ENCODE measurements around the gene PLEKHG4B. TPM values are rescaled to one million over a fixed set of nuclear protein-coding genes. Genes with fewer than 3 reads are reported as not detected.

Gene PLEKHG4B
- total RNA-seq, 2 donors from 2014 or later = 8.9 to 14.4 TPM

DNA sequence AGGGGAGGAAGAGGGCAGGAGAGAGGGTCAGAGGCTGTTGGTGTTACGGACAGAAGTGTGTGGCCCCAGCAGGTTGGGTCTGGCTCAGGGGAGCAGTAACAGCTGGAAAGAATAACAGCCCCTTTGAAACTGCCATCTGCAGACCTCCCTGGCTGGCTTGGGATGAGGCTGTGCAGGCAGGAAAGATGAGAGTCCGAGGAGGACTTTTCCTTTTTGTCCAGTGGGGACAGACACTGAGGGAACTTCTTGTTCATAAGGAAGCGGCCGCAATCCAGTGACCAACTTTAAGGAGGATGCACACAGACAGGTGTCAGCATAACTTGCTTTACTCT is 14.8 kb upstream of the PLEKHG4B start:
- no peak overlapping the region for H3K27ac ChIP-seq
- no peaks in the 10 kb centered on the region for H3K36me3 ChIP-seq
- no peak for TF ChIP-seq POLR2AphosphoS5 (IDR thresholded peaks at IDR 0.05)
- TF ChIP-seq, protein P1, sequence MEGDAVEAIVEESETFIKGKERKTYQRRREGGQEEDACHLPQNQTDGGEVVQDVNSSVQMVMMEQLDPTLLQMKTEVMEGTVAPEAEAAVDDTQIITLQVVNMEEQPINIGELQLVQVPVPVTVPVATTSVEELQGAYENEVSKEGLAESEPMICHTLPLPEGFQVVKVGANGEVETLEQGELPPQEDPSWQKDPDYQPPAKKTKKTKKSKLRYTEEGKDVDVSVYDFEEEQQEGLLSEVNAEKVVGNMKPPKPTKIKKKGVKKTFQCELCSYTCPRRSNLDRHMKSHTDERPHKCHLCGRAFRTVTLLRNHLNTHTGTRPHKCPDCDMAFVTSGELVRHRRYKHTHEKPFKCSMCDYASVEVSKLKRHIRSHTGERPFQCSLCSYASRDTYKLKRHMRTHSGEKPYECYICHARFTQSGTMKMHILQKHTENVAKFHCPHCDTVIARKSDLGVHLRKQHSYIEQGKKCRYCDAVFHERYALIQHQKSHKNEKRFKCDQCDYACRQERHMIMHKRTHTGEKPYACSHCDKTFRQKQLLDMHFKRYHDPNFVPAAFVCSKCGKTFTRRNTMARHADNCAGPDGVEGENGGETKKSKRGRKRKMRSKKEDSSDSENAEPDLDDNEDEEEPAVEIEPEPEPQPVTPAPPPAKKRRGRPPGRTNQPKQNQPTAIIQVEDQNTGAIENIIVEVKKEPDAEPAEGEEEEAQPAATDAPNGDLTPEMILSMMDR (IDR thresholded peaks at IDR 0.05) = no peak
- TF ChIP-seq POLR2A (IDR thresholded peaks at IDR 0.05) = no peak
- H3K27me3 ChIP-seq (replicated peaks; ENCODE audit: insufficient read depth) = no peaks in the 10 kb centered on the region
- 85% methylated on average over 4 of the region's 4 CpGs for WGBS
- no peak overlapping the region for H3K4me3 ChIP-seq
- intact Hi-C loops (cut with DNase I) = no loop called here
- no peaks in the 10 kb centered on the region for H3K9me3 ChIP-seq
- DNase-seq (ENCODE audit: low spot score) = no peak
- H3K4me1 ChIP-seq (replicated peaks) = no peaks in the 10 kb centered on the region

DNA sequence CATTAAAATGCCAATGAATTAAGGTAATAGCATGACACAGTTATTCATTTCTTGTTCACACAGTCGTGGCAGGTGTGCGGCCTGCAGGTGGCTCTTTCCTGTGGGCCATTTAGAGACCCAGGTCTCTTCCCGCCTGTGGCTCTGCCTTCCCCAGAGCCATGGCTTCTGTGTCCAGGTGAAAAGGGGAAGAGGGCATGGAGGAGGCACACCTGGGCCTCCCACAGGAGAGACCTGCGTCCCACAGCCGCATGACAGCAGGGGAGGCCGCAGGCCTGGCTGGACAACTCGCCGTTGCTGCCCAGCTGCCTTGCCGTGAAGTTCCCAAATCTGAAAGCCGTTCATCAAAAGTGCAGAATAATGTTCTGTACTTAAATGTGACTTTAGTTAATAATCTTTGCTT is 14.4 kb upstream of the PLEKHG4B start:
- no peak overlapping the region for H3K4me3 ChIP-seq
- H3K9me3 ChIP-seq = no peaks in the 10 kb centered on the region
- WGBS = 85% methylated on average over 10 of the region's 10 CpGs
- TF ChIP-seq POLR2AphosphoS5 (IDR thresholded peaks at IDR 0.05) = no peak
- TF ChIP-seq, protein P1 (IDR thresholded peaks at IDR 0.05) = no peak
- no peak for TF ChIP-seq POLR2A (IDR thresholded peaks at IDR 0.05)
- H3K27me3 ChIP-seq (replicated peaks; ENCODE audit: insufficient read depth) = no peaks in the 10 kb centered on the region
- no peak for DNase-seq (ENCODE audit: low spot score)
- H3K36me3 ChIP-seq = no peaks in the 10 kb centered on the region
- H3K27ac ChIP-seq = no peak overlapping the region
- intact Hi-C loops (cut with DNase I) = no loop called here
- no peaks in the 10 kb centered on the region for H3K4me1 ChIP-seq (replicated peaks)

DNA sequence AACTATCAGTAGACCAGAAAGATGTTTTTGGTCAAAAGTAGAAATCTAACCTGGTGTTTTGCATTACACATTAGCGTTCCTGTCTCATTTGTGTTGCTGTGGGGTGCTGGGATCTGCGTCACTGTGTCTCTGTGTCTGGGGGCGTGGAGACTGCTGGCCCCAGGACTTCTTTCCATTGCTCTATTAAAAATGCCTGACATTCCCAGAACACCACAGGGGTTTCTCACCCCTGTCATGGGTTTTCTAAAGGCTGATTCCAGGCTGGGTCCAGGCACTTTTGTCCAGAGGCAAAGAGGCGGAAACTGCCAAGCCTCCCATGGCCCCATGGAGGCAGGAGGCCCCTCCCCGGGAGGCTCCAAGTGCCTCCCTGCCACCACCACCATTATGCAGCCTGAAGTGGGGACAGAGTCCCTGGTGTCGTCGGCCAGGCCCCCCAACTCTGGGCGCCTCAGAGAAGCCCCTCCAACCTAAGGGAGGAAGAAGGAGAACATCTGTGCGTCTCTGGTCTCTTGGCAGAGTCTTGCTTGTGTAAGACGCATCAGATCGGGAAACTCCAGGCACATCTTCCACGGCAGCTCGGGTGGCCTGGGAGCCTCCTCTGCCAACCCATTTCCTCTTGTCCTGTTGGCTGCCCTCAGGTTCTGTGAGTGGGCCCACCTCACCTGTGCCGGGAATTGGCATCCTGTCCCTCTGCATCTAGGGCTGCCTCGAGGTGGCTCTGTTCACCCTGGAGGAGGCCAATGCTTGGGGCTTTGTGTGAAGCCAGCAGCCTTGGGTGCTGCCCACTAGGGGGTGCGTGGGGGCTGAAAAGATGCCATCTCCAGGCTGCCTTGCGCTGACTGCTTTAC is 13.8 kb upstream of the PLEKHG4B start:
- intact Hi-C loops (cut with DNase I) = no loop called here
- TF ChIP-seq POLR2AphosphoS5 (IDR thresholded peaks at IDR 0.05) (no peak), POLR2A (IDR thresholded peaks at IDR 0.05) (no peak)
- TF ChIP-seq, protein P1 (IDR thresholded peaks at IDR 0.05) = peak in 3 of 4 experiments; percentile 25 to 54 (median 35)
- H3K27me3 ChIP-seq (replicated peaks; ENCODE audit: insufficient read depth) = no peaks in the 10 kb centered on the region

DNA sequence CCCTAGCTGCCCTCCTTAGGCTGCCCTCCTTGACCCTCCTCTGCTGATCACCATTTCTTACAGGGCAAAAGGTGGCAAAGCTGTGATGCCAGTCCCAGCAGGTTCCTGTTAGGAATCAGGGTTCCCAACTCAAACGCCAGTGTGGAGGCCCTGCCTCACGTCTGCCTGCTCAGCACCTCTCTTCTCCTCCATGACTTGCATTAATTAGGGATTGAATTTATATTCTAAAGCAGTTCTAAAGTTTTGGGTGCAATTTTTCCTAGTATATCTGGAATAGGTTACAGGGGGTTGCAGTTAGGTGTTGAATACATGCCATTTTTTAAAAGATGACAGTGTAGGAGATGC is 13.2 kb upstream of the PLEKHG4B start:
- TF ChIP-seq POLR2AphosphoS5 (IDR thresholded peaks at IDR 0.05) (no peak), POLR2A (IDR thresholded peaks at IDR 0.05) (no peak)
- TF ChIP-seq, protein P1 (IDR thresholded peaks at IDR 0.05) = no peak
- H3K27me3 ChIP-seq (replicated peaks; ENCODE audit: insufficient read depth) = no peaks in the 10 kb centered on the region
- H3K27ac ChIP-seq = no peak overlapping the region
- no peaks in the 10 kb centered on the region for H3K36me3 ChIP-seq
- no peak overlapping the region for H3K4me3 ChIP-seq
- WGBS = 89% methylated on average over 2 of the region's 2 CpGs
- no peaks in the 10 kb centered on the region for H3K4me1 ChIP-seq (replicated peaks)
- no peaks in the 10 kb centered on the region for H3K9me3 ChIP-seq
- intact Hi-C loops (cut with DNase I) = no loop called here
- DNase-seq (ENCODE audit: low spot score) = no peak

More for the DNA sequence above, 13.8 kb upstream of the PLEKHG4B start:
- Histone ChIP-seq H3K36me3 (no peaks in the 10 kb centered on the region), H3K9me3 (no peaks in the 10 kb centered on the region), H3K4me3 (no peak overlapping the region), H3K27ac (no peak overlapping the region), H3K4me1 (replicated peaks) (no peaks in the 10 kb centered on the region)
- DNase-seq (ENCODE audit: low spot score) = peak; percentile 24
- 71% methylated on average over 17 of the region's 17 CpGs for WGBS

DNA sequence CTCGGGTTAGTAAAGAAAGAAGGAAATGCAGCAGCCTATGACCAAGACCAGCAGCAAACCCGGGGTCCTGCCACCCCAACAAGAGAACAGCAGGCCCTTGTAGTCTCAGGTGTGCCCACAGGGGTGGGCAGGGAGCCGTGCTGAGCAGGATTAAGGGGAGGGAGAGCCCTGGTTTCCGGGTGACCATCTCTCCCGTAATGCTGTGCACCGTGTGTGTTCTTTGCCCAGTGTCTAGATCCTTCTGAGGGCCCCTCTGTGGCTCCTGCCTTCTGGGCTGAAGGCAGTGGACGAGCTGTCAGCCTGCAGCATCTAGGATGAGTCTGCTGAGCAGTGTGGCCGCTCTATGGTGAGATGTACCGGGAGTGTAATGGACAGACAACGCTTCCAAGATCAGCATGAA is 12.7 kb upstream of the PLEKHG4B start:
- Histone ChIP-seq H3K9me3 (no peaks in the 10 kb centered on the region), H3K27me3 (replicated peaks; ENCODE audit: insufficient read depth) (no peaks in the 10 kb centered on the region), H3K27ac (no peak overlapping the region), H3K36me3 (no peaks in the 10 kb centered on the region), H3K4me3 (no peak overlapping the region), H3K4me1 (replicated peaks) (no peaks in the 10 kb centered on the region)
- WGBS = 77% methylated on average over 10 of the region's 10 CpGs
- intact Hi-C loops (cut with DNase I) = no loop called here
- no peak for TF ChIP-seq POLR2A (IDR thresholded peaks at IDR 0.05)
- TF ChIP-seq, protein P1 (IDR thresholded peaks at IDR 0.05) = no peak
- no peak for TF ChIP-seq POLR2AphosphoS5 (IDR thresholded peaks at IDR 0.05)
- DNase-seq (ENCODE audit: low spot score) = no peak
